Lower leg skin (tissue), 3 donors: ENCODE results near the gene CMTM5.

ENCODE experiments used
- POLR2A ChIP-seq, 2 donors: fragments of 450-650 bp; IDR thresholded peaks; one replicate each; pipeline ENCODE4 v1.6.1; 2016 to 2017; ENCODE audit warnings: antibody characterized with exemption in 2 of 2, mild to moderate bottlenecking in 1 of 2, moderate library complexity in 1 of 2
- TF ChIP-seq, protein P1 (sequence below), 3 donors: fragments of 450-650 bp; IDR thresholded peaks; one replicate each; pipeline ENCODE4 v1.5.1; 2016; ENCODE audit warnings: antibody characterized with exemption in 3 of 3, mild to moderate bottlenecking in 3 of 3, moderate library complexity in 2 of 3

DNA sequence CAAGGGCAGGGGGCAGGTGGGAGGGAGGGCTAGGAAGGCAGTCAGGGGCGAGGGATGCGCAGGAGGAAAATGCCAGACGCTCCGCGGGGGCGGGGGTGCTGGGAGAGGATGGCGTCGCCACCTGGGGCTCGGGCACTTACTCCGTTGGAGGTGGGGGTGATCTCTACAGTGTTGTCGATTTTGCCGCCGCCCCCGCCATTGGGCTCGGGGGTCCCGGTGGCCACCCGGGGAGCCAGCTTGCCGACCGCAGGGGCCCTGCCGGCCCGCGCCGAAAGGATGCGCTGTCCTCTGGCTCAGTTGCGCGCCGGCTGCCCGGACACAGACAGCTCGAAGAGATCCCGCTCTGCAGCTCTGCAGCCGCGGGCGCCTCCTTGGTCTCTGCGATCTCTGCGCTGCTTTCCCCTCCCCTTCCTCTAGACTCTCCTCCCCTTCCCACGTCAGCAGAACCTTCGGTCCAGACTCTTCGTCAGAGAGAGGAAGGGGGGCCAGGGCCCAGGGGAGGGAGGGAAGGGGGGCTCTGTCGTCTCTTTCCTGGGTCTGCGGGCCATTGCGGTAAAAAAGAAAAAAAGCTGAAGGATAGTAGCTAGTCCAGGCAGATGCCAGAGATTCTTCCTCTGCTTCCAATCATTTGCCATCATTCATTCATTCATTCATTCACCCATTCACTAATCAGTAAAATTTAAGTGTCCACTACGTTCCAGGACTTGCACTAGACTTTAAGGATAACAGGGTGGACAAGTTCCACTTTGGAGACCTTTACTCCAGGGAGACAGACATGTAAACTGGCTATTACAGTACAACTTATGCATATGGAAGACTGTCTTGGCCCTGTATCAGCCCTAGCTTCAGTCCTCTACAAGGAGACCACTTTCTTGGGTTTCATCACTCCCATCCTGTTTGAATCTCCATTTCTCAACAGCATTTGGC lies 24.1 kb upstream of the CMTM5 start, which contains the start of gene SLC22A17:
- TF ChIP-seq POLR2A (IDR thresholded peaks at IDR 0.05) = no peak
- TF ChIP-seq, protein P1, sequence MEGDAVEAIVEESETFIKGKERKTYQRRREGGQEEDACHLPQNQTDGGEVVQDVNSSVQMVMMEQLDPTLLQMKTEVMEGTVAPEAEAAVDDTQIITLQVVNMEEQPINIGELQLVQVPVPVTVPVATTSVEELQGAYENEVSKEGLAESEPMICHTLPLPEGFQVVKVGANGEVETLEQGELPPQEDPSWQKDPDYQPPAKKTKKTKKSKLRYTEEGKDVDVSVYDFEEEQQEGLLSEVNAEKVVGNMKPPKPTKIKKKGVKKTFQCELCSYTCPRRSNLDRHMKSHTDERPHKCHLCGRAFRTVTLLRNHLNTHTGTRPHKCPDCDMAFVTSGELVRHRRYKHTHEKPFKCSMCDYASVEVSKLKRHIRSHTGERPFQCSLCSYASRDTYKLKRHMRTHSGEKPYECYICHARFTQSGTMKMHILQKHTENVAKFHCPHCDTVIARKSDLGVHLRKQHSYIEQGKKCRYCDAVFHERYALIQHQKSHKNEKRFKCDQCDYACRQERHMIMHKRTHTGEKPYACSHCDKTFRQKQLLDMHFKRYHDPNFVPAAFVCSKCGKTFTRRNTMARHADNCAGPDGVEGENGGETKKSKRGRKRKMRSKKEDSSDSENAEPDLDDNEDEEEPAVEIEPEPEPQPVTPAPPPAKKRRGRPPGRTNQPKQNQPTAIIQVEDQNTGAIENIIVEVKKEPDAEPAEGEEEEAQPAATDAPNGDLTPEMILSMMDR (IDR thresholded peaks at IDR 0.05) = no peak
